ENCODE data around the gene PLEKHH1. TPM values are rescaled to one million over a fixed set of nuclear protein-coding genes. Genes with fewer than 3 reads are reported as not detected.

PLEKHH1 gene
- total RNA-seq, 1 experiment from 2014 or later = 35.3 TPM

GRCh38 chr14:67551123-67551522, 18.0 kb downstream of the PLEKHH1 start:
- Histone ChIP-seq H3K23ac (ENCODE audit: insufficient read length, low read depth, low read length) (no peak overlapping the region), H3K4me2 (ENCODE audit: insufficient read depth, insufficient read length, low read length) (no peak overlapping the region), H4K5ac (ENCODE audit: insufficient read length, low read depth, low read length) (no peak overlapping the region), H3K14ac (ENCODE audit: insufficient read depth, low read length) (no peak overlapping the region), H2AFZ (ENCODE audit: low read length) (no peak overlapping the region), H2AK5ac (ENCODE audit: insufficient read length, low read length) (no peak overlapping the region), H4K91ac (ENCODE audit: insufficient read length, low read depth, low read length) (no peak overlapping the region), H3K4ac (ENCODE audit: low read depth, low read length) (no peak overlapping the region), H4K8ac (replicated peaks; ENCODE audit: insufficient read length, low read depth, low read length) (no peak overlapping the region), H3T11ph (ENCODE audit: low read length) (no peak overlapping the region), H3K4me1 (ENCODE audit: insufficient read depth, low read length) (no peaks in the 10 kb centered on the region), H2BK20ac (ENCODE audit: low read depth, low read length, poor library complexity, severe bottlenecking) (no peak overlapping the region), H3K9me3 (ENCODE audit: control insufficient read depth, low read depth, low read length) (no peaks in the 10 kb centered on the region), H3K9ac (ENCODE audit: extremely low read depth, insufficient read length, low read length) (no peak overlapping the region), H4K20me1 (ENCODE audit: control insufficient read depth, insufficient read depth, insufficient read length) (no peaks in the 10 kb centered on the region), H2BK5ac (ENCODE audit: insufficient read length, low read length) (no peak overlapping the region), H2BK12ac (ENCODE audit: insufficient read length, low read depth, low read length) (no peak overlapping the region), H3K27me3 (ENCODE audit: insufficient read depth, low read length) (no peaks in the 10 kb centered on the region), H3K79me2 (ENCODE audit: insufficient read depth, low read length) (no peaks in the 10 kb centered on the region), H3K18ac (ENCODE audit: insufficient read length, low read depth, low read length) (no peak overlapping the region), H2BK120ac (ENCODE audit: low read depth, low read length, poor library complexity, severe bottlenecking) (no peak overlapping the region), H3K23me2 (ENCODE audit: insufficient read length, low read depth, low read length, poor library complexity, severe bottlenecking) (no peaks in the 10 kb centered on the region), H3K56ac (ENCODE audit: insufficient read length, low read depth, low read length) (no peak overlapping the region), H3K27ac (ENCODE audit: insufficient read length, low read depth, low read length) (no peak overlapping the region), H3K79me1 (ENCODE audit: insufficient read depth, low read depth, low read length, poor library complexity, severe bottlenecking) (no peaks in the 10 kb centered on the region), H2BK15ac (ENCODE audit: low read depth, low read length) (no peak overlapping the region)
- WGBS (ENCODE audit: extremely low coverage, insufficient read length, low lambda C conversion rate) = no CpG with 5 or more reads among the region's 3 CpGs
- TF ChIP-seq CTCF (conservative IDR thresholded peaks at IDR 0.05) = no peak
- peaks cover 2 to 3% of the 10 kb centered on the region in 2 experiments; a peak in 3 of 4 replicates for H3K4me1 Mint-ChIP-seq
- no peak for DNase-seq
- no peak overlapping the region for H3K27ac Mint-ChIP-seq
- H3K36me3 Mint-ChIP-seq (ENCODE audit: insufficient read depth in 1 of 3, low read depth in 3 of 3) = peaks cover 7 to 22% (median 12%) of the 10 kb centered on the region in 3 experiments; a peak in 6 of 7 replicates
- no peak overlapping the region for H3K4me3 Mint-ChIP-seq
- H3K27me3 Mint-ChIP-seq (ENCODE audit: low read depth) = no peaks in the 10 kb centered on the region
- H3K9me3 Mint-ChIP-seq = no peaks in the 10 kb centered on the region

Data from H9 (cell line).